Suprapubic skin (tissue), 4 donors: ENCODE data around the gene TMUB1.

Experiments used
- EP300 ChIP-seq: sonication (generic); formaldehyde crosslinking; IDR thresholded peaks from one replicate; pipeline ENCODE4 v1.6.1; 2017; ENCODE audit warnings: antibody characterized with exemption
- POLR2A ChIP-seq, 2 donors: fragments of 450-650 bp; IDR thresholded peaks; one replicate each; pipeline ENCODE4 v1.6.1; 2017; ENCODE audit warnings: antibody characterized with exemption in 2 of 2, mild to moderate bottlenecking in 2 of 2, moderate library complexity in 2 of 2
- POLR2AphosphoS5 ChIP-seq, 3 donors: sonication (generic); formaldehyde crosslinking; IDR thresholded peaks; one replicate each; pipeline ENCODE4 v1.6.1; 2017; ENCODE audit warnings: antibody characterized with exemption in 3 of 3

GRCh38 chr7:151102991-151103390 lies 19.7 kb upstream of the TMUB1 start:
- no peak for TF ChIP-seq POLR2A (IDR thresholded peaks at IDR 0.05)
- no peak for TF ChIP-seq EP300
- TF ChIP-seq POLR2AphosphoS5 (IDR thresholded peaks at IDR 0.05): no peak
